Upper lobe of left lung (tissue), 4 donors: ENCODE measurements around the gene DNAH17.

ENCODE experiments used
- CTCF ChIP-seq, 6 experiments: fragments of 450-650 bp in 4 of 6; fragments of 200-600 bp in 2 of 6; sonication (generic) in 2 of 6; IDR thresholded peaks; one replicate each; pipeline ENCODE4 v1.5.1; 2016 to 2019; ENCODE audit warnings: antibody characterized with exemption in 6 of 6
- POLR2A ChIP-seq, 4 donors: fragments of 450-650 bp; IDR thresholded peaks; one replicate each; pipeline ENCODE4 v1.5.1; 2016 to 2017; ENCODE audit warnings: antibody characterized with exemption in 4 of 4, mild to moderate bottlenecking in 2 of 4

GRCh38 chr17:78491236-78492115 is 85.7 kb downstream of the DNAH17 start:
- TF ChIP-seq CTCF (IDR thresholded peaks at IDR 0.05), result no peak
- TF ChIP-seq POLR2A (IDR thresholded peaks at IDR 0.05), result no peak
